GM18867 (cell line): ENCODE data around the gene ATF6.
A peak's percentile ranks its signal among the peaks of the same experiment; 100 is the strongest.
"Not testable (repeated sequence)": the region's sequence is repeated elsewhere in the genome, so short reads cannot be mapped to it uniquely, and the experiment has no call there.

Source experiments
- ATAC-seq: cut with Tn5 transposase; IDR thresholded peaks from one replicate; pipeline ENCODE4 v1.9.1; 2021; ENCODE audit warnings: mild to moderate bottlenecking, moderate library complexity; ENCODE audit not compliant: unreplicated experiment

ATF6 gene

DNA sequence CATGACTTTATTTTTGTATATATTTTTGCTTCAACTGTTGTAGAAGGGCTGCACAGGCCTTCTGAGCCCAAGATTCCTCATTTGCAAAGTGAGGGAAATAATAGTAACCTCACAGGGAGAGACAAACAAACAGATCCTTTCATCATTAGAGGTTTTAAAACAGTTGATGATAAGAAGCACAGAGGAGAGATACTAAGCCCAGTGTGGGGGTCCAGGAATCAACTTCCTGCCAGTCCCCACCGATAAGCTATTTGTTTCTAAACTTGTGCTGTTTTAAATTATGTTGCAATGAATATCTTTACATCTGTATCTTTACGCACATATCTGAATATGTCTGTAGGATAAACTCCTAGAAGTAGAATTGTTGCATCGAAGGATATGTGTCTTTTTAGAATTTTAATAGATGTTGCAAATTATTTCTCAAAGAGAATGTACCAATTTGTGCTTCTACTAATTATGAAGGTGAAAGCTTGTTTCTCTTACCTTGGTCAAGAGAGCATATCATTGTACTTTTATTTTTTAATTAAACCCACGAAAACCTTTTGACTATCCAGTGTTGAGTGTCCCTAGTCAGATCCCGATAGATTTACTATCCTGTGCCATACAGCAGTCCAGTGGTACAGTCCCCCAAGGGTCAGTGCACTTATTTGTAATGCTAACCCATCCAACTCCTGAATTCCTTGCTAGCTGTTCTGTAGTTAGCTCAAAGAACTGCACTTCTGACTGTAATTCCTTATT, 34.0 kb upstream of the ATF6 start:
- no peak for ATAC-seq

DNA sequence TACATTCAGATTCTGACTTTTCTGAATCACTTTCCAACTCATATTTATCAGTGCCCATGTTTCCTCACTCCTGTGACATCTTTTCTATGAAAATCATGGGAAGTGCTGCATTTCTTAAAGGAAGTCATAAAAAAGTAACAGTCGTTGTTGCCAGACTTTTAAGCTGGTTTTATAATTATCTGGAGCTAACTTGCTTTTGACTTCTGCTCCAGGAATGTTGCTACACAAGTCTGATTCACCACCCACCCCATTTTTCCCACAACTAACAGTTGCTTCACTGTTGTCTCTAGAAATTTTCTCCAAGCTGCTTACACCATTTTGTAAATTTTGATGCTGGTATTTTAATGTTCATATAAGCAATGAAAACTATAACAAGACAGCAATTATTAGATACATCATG, 32.6 kb upstream of the ATF6 start:
- ATAC-seq: no peak

DNA sequence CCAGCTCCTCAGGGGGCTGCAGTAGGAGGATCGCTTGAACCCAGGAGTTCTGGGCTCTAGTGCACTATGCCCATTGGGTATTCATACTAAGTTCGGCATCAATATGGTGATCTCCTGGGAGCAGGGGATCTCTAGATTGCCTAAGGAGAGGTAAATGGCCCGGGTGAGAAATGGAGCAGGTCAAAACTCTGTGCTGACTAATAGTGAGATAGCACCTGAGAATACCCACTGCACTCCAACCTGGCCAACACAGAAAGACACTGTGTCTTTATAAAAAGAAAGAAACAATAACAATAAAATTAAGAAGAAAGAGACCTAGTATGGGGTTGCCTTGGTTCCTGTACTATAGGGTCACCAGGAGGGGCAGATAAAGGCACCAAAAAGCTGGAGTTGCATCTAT, 30.3 kb upstream of the ATF6 start:
- no peak for ATAC-seq

DNA sequence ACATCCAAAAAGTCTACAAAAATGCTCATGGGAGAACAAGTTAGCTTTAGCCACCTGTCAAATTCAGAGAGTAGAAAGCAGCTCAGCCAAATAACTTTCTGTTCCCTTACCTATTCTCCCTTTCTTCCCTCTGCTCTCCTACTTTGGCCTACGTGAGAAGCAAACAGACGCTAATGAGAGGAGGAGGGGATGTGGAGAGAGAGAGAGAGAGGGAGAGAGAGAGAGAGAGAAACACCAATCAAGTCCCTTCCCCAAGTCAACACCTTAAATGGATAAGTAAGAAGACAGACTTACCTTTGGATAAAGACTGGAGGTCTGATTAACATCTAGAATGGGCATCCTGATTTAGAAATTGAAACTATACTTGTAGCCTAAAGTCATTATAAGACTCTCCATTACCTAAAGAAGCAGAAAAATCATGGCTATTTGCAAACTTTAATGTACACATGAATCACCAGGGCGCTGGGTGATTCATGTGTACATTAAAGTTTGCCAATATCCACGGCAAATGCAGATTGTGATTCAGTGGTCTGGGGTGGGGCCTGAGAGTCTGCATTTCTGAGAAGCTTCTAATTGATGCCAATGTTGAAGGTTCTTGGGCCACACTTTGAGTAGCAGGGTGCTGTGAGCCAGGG, 29.7 kb upstream of the ATF6 start:
- ATAC-seq: no peak

DNA sequence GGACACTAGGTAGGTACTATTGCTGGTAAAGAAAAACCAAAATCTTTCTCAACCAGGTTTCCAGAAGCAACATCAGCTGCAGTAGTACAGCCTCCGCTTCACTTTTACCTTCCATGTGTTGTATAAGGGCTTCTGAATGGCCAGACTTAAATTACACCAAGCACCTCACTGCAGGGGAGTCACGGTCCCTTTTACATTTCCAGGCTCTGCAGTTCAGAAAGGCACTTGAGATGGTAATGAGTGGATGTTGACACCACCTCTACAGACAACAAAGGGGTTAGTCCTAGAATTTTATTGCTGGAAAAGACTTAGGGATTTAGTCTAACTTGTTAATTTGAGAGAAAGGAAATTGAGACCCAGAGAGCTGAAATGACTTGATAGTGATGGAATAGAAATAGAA, 28.5 kb upstream of the ATF6 start:
- ATAC-seq: no peak

DNA sequence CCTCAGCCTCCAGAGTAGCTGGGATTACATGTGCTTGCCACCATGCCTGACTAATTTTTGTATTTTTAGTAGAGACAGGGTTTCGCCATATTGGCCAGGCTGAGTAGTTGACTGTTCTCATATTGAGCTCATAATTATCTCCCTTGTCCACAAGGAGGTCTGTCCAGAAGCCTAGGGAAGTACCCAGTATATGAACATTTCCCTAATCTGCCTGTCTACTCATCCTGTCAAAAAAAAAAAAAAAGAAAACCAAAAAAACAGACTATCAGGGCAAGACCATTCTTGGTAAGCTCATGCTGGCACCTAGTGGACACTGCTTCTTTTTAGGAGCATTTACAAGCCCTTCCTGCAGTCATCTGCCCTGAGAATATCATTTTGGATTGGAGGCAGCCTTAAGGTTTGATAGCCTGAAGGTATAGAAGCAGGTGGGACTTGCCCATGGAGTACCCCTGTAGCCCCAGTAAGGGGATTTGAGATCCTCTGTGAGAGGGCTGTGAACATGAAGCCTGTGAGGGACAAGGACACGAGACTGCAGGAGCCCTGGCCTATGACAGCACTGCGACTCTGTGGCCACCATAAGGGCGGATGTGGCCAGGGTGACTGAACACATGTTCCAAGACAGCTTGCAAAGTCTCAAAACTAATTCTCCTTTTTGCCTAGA, 27.4 kb upstream of the ATF6 start:
- ATAC-seq: peak; percentile 72

DNA sequence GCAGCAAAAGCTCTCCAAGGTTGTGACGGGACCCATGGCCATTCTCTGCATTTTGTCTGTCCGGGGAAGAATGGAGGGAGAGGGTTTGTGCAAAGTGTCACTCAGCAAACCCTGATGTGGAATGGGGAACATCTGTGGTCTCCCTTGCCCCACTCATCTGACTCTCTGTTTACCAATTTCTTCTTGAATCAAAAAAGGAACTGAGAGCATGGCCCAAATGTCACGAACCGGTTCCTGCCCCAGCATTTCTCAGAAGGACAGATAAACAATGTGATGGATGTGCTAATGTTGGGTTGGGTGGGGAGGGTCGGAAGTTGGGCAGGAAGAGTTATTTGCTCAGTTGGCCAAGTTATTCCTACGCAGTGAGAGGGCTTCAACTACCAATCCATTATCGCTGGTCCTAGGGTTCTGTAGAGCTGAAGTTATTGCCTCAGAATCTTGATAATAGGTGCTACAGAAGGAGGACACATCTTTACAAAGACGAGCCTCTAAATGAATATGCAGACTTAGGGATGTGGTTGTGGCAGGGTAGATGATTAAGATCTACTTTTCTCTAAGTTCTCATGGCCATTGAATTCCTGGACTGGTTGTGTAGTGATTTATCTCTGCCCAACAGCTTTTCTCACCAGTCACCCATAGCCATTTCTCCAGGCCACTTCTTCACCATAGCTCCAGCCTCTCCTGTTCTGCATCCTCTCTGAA, 26.1 kb upstream of the ATF6 start:
- no peak for ATAC-seq

DNA sequence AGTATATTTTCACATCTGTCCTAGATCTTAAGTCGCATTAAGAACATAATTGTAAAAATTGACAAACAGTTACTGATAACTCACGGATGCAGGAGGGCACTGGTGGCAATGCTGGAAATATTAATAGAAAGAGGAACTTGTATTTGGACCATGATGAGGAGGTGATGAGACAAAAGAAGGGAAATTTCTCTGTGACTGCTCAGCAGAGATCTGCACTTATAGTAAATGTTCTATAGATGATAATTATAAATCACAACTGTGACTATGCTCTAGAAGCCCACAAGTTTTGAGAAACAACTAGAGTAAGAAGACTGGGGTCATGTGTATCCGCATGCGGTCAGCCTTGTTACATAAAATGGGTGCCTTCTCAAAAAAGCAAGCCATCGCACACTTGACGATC, 25.2 kb upstream of the ATF6 start:
- ATAC-seq: no peak

DNA sequence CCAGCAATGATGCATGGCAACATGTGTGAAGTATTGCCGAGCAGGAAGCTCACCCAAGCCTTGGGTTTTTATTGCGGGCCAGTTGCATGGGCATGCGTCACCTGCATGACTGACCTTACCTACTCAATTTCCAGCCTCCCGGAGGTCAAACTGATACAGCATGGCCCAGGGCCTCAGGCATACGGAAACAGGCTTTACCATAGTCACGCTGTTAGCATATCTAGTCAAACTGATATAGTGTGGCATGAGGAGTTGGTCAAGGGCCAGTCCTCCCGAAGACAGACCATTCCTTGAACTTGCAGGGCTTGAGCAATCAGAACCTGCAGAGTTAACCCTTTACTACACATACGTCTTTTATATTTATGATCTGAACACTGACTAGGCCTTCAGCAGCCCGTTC, 22.9 kb upstream of the ATF6 start:
- ATAC-seq: no peak

DNA sequence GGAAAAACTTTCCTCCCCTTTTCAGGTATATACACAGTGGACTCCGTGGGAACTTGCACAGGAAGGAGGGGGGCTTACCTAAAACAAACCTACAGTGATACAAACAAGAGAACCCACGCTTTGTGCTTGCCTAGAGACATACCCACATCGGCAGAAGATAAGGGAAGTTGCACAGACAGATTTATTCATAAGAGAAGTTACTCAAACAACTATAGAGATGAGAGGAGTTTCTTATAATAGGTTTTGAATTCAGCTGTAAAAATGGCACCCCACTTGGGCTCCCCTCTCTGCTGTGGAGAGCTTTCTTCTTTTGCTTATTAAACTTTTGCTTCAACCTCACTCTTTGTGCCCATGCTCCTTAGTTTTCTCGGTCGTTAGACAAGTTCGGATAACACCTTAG, 18.3 kb upstream of the ATF6 start:
- no peak for ATAC-seq

DNA sequence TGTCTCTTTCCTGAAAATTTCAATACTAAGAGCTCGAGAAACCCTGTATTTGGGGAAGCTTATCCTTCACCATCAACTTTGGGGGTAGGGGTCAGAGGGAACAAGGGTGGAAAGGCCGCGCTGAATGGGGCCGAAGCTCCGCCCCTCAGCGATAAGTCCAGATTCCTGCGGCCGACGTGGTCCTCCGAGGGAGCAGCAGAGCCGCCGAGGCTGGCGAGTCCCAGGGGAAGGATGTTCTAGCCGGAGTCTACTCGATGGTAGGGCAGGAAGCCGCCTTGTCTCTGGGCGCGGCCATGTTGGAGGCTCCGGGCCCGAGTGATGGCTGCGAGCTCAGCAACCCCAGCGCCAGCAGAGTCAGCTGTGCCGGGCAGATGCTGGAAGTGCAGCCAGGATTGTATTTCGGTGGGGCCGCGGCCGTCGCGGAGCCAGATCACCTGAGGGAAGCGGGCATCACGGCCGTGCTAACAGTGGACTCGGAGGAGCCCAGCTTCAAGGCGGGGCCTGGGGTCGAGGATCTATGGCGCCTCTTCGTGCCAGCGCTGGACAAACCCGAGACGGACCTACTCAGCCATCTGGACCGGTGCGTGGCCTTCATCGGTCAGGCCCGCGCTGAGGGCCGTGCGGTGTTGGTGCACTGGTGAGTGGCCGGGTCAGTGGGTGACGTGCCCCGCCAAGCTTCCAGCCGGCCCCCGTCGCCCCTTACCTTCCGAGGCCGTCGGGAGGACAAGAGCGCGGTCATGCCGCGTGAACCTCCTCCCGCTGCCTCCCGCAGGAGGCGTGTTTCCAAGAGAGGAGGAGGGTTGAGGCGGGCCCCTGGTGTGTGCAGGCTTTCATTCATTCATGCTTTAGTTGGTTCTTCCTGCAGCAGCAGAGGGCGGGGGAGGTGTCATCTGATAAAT, 16.4 kb upstream of the ATF6 start, which contains the start of gene DUSP12:
Gene DUSP12, plus strand, starts transcription at position 278 of the 899 bp plus-strand sequence. Its CDS starts 16 bp downstream, at position 294.
- peak; percentile 93 for ATAC-seq

DNA sequence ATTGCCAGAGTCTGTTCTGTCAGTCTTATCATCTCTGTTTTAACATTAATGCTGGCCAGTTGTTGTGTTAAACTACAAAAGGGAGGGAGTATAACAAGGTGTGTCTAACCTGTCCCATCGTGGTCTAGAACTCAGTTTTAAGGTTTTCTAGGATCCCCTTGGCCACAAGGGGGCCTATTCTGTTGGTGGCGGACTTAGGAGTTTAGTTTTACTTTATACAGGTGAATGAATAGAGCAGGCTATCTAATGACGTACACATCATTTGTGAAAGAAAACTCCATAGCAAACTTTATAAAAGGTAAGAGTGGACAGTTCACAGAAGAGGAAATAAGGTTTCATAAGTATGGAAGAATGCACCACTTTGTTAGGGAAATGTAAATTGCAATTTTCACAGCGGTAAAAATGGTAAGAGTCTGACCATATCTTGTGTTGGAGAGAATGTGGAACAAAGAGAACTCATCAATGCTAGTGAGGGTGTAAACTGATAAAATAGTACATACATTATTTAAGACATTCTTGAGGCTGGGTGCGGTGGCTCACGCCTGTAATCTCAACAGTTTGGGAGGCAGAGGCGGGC, 2.5 kb upstream of the ATF6 start:
- ATAC-seq: no peak

DNA sequence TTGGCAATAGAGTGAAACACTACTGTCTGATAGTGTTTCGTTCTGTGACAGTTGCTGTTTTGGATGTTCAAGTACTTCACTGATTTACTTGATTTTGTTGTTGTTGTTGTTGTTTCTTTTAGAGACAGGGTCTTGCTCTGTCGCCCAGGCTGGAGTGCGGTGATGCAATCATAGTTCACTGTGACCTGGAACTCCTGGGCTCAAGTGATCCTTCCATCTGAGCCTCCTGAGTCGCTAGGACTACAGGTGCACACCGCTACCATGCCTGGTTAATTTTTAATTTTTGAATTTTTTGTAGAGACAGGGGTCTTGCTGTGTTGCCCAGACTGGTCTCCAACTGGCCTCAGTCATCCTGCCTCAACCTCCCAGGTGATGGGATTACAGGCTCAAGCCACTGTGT, 2.3 kb downstream of the ATF6 start:
- no peak for ATAC-seq

DNA sequence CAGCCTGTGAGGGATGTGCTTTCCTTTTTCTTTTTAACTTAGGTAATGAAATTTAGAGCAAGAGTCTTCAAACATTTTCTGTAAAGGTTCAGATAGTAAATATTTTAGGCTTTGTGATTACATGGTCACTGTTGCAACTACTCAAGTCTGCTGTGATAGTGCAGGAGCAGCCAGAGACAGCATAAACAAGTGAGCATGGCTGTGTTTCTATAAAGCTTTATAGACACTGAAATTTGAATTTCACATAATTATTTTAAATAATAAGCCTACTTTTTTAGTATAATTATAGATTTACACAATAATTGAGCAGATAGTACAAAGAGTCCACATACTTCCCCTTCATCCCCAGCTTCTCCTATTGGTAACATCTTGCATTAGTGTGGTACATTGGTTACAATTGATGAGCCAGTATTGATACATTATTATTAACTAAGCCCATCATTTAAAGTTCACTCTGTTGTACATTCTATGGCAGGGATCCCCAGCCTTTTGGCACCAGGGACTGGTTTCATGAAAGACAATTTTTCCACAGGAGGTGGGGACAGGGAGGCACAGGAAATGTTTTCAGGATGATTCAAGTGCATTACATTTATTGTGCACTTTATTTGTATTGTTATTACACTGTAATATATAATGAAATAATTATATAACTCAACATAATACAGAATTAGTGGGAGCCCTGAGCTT, 3.0 kb downstream of the ATF6 start:
- ATAC-seq: no peak

DNA sequence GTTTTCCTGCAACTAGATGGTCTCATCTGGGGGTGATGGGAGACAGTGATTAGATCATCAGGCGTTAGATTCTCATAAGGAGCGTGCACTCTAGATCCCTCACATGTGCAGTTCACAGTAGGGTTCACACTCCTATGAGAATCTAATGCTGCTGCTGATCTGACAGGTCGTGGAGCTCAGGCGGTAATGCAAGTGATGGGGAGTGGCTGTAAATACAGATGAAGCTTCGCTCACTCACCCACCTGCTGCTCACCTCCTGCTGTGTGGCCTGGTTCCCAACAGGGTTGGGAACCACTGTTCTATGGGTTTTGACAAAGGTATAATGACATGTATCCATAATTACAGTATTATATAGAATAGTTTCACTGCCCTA, 3.5 kb downstream of the ATF6 start:
- ATAC-seq: not testable (repeated sequence)

DNA sequence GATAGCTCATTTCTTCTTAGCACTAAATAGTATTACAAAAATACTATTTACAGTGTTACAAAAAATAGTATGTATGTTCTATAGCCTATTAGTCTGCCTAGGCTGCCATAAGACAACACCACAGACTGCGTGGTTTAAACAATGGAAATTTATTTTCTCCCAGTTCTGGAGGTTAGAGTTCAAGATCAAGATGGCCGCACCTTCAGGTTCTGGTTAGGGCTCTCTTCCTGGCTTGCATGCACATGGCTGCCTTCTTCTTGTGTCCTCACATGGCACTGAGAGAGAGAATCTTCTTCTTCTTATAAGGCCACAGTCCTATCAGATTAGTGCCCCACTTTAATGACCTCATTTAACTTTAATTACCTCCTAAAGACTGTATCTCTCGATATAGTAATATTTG, 4.1 kb downstream of the ATF6 start:
- no peak for ATAC-seq

DNA sequence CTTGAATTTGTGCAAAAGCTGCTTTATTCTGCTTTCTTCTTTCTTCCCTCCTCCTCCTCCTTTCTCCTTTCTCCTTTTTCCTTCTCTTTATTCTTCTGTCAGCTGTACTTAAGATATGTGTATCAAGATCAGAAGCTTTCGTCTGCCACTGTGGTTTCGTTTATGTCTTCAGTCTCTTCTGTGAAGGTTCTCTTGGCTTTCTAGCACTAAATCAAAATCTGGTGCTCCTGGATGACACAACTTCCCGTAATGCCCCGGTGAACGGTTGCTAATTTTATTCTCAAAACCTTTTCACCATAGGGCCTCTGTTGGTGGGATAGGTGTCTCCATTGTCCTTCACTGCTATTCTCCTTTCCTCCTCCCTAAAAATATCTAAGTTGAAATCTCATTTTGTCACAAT, 5.0 kb downstream of the ATF6 start:
- no peak for ATAC-seq

DNA sequence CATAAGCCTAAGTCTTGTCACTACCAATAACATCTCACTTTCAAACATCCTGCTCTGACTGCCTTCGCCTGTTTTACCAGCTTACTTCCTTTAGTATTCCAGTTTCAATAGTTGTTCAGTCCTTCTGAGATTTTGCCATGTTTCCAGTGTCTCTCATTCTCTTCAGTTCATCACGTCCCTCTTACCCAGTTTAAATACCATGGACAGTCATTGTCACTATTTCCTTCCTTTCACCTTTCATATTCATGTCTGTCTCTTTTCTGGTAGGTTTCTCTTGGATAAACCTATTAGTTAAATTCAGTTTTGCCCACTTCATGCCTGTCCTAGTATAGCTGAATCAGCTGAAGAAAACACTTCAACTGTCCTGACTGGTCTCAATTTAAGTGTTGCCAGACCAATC, 5.9 kb downstream of the ATF6 start:
- no peak for ATAC-seq

DNA sequence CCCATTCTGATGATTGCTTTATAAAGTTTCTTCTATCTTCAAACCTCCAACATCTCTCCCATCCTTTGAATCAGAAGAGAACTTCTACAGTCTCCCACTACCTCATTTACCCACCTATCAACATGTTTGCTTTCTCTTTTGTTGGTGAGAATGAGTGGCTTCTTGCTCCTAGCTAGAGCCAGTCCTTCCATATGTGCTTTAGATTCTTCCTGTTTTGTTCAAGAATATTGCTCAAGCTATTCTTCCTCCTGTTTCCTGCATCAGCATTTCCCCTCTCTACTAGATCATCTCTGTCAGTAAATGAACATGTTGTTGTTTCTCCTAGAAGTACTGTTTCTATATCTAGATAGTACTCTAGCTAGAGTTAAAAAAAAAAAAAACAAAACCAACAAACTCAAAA, 6.3 kb downstream of the ATF6 start:
- ATAC-seq: no peak

DNA sequence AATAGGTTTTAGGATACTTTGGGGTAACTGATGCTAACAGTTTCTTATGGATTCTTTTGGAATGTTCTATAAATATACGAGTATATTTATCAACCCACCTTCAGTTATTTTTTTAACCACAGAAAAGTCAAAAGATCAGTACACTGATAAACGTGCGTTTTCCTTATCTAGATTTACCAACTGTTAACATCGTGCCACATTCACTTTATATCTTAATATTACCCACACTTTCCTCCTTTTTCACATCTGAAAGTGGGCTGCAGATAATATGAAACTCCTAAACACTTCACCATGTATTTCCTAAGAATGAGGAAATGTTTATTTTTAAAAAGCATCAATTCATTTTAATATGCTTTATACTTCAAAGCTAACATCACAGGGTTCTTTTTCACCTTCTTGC, 7.7 kb downstream of the ATF6 start:
- no peak for ATAC-seq
